GM18511 (cell line): ENCODE results near the gene MOB4.
"Not testable (repeated sequence)": the region's sequence is repeated elsewhere in the genome, so short reads cannot be mapped to it uniquely, and the experiment has no call there.

Source experiments
- ATAC-seq: cut with Tn5 transposase; IDR thresholded peaks from one replicate; pipeline ENCODE4 v1.9.1; 2021; ENCODE audit warnings: mild to moderate bottlenecking, moderate library complexity; ENCODE audit not compliant: unreplicated experiment

The MOB4 gene

GRCh38 chr2:197515739-197516392 is at the start of gene MOB4:
MOB4 (plus strand) TSS chr2:197516066; CDS start chr2:197516087, 21 bp downstream.
- peak; percentile 94 for ATAC-seq

GRCh38 chr2:197472166-197472565 is 43.7 kb upstream of the MOB4 start:
- ATAC-seq = no peak

GRCh38 chr2:197477797-197478196 is 38.1 kb upstream of the MOB4 start:
- no peak for ATAC-seq

GRCh38 chr2:197480165-197481036 is 35.5 kb upstream of the MOB4 start:
- no peak for ATAC-seq

- not testable (repeated sequence) for ATAC-seq
Measured at GRCh38 chr2:197484248-197484647, 31.6 kb upstream of the MOB4 start.

- ATAC-seq = no peak
Measured at GRCh38 chr2:197486175-197486574, 29.7 kb upstream of the MOB4 start.

GRCh38 chr2:197487385-197487784 is 28.5 kb upstream of the MOB4 start:
- no peak for ATAC-seq

- no peak for ATAC-seq
Measured at GRCh38 chr2:197495433-197496134, 20.3 kb upstream of the MOB4 start.

GRCh38 chr2:197496695-197497094 is 19.2 kb upstream of the MOB4 start:
- no peak for ATAC-seq

GRCh38 chr2:197497326-197497725 is 18.5 kb upstream of the MOB4 start:
- ATAC-seq = no peak

- ATAC-seq = no peak
Measured at GRCh38 chr2:197498235-197498936, 17.5 kb upstream of the MOB4 start.

- ATAC-seq = peak; percentile 26
Measured at GRCh38 chr2:197498937-197499593, 16.8 kb upstream of the MOB4 start.

GRCh38 chr2:197499594-197500502 is 16.0 kb upstream of the MOB4 start, which contains the start of the genes HSPD1 and HSPE1:
HSPD1 (minus strand) TSS chr2:197499840; CDS start chr2:197498848, 992 bp downstream.
HSPE1 (plus strand) TSS chr2:197500379; CDS start chr2:197500437, 58 bp downstream.
- ATAC-seq = peak; percentile 81

GRCh38 chr2:197500503-197501131 is 15.2 kb upstream of the MOB4 start:
- ATAC-seq = peak; percentile 11

GRCh38 chr2:197502201-197502600 is 13.7 kb upstream of the MOB4 start:
- ATAC-seq = no peak

- ATAC-seq = no peak
Measured at GRCh38 chr2:197502685-197503084, 13.2 kb upstream of the MOB4 start.

GRCh38 chr2:197504000-197504399 is 11.9 kb upstream of the MOB4 start:
- no peak for ATAC-seq

- no peak for ATAC-seq
Measured at GRCh38 chr2:197504512-197504911, 11.4 kb upstream of the MOB4 start.

GRCh38 chr2:197506658-197507057 is 9.2 kb upstream of the MOB4 start:
- no peak for ATAC-seq
